HG02571 (cell line): Measurements from ENCODE around the gene SPACA7.
"Not testable (repeated sequence)": the region's sequence is repeated elsewhere in the genome, so short reads cannot be mapped to it uniquely, and the experiment has no call there.

Experiments used
- ATAC-seq: cut with Tn5 transposase; IDR thresholded peaks from one replicate; pipeline ENCODE4 v1.9.1; 2021; ENCODE audit warnings: mild to moderate bottlenecking, moderate library complexity; ENCODE audit not compliant: unreplicated experiment

The SPACA7 gene

DNA sequence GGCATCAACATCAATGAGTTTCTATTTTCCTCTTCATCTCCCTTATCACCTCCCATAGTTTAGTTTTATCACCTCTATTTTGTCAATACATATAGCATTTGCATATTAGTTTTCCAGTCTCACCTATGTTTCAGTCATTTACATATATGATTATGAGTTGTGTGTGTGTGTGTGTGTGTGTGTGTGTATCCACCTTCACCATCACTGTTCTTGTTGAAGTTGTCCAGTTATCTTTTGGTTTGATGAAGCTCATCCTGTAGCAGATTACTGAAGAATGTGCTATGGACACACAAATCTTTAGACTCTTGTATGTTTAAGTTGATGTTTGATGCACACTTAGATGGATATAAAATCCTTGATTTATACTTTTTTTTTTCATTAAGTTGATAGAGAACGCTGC lies 40.5 kb downstream of the SPACA7 start:
- ATAC-seq: no peak

DNA sequence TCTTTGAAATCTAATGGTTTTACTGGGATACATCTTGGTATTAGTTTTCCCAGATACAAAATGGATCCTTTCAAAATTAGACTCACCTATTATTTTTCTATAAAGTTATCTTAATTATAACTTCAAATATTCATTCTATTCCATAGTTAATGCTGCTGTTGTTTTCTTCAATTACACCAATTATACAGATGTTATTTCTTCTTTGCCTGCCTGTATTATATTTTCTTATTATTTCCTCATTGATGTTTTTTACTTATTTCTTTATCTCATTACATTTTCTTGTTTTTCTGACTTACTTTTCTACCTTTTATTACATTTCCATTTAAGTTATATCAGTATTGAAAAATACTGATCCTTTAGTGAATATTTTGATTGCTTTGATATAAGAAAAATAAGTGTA lies 40.9 kb downstream of the SPACA7 start:
- ATAC-seq: no peak

DNA sequence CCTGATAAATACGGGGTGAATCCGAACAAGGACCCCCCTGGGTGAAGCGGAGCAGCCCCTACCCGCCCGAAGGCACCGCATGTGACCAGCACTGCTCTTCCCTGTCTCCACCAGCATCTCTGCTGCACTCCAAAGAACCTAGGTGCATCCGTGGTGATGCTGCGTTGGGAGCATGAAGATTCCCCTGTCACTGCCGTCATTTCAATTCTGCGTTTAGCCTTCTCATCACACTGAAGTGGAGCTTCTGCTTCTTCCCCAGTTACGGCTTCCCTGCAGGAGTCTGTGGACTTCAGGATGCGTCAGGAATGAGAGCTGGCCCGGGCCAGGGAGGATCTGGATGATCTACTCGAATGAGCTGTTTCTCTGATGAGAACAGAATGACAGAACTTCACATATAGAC lies 47.9 kb downstream of the SPACA7 start:
- no peak for ATAC-seq

DNA sequence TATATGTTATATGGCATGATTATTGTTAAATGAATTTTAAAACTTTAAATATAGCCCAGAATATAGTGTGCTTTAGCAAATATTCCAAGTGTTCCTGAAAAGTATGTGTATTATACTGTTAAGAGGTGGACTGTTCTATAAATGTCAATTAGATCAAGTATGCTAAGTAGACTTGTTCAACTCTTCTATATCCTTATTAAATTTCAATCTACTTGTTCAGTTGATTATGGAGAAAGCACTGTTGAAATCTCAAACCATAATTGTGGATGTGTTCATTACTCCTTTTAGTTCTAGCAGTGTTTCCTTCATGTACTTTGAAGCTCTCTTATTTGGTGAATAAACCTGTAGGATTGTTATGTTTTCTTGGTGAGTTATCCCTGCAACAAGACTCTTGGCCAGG lies 52.5 kb downstream of the SPACA7 start:
- ATAC-seq: no peak

DNA sequence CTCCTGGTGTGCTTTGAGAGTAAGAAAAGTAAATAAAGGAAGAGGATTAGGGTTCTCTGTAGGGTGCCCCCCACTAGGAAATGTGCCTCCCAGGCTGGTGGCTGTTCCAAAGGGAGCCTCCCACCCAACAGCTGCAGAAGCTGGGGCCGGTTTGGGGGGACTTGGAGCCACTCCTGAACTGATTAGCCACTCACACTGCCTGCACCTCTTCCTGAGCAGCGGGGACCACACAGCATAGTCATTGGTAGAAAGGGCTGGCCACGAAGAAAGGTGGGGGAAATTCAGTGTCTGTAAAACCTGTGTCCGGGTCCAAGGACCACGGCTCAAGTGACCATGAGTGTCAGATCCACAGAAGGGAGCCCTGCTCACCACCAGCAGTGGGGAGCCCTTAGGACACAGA lies 55.6 kb downstream of the SPACA7 start:
- no peak for ATAC-seq

DNA sequence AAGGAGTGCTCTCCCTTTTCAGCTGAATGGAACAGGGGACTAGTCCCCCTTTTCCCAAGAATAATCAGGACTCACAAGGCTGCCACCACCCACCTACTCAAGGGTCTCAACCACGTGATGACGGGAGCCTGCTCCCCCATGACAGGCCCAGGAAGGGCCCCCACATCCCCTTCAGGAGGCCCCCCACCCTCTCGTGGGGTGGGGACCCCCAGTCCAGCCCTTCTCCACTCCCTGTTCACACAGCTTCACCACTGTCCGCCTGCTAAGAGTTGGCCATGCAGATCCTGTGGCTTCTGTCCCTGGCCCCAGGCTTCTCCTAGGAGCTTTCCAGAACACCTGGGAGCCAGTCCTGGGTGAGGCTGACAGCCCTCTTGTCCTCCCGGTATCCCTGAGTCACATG lies 56.6 kb downstream of the SPACA7 start:
- not testable (repeated sequence) for ATAC-seq

DNA sequence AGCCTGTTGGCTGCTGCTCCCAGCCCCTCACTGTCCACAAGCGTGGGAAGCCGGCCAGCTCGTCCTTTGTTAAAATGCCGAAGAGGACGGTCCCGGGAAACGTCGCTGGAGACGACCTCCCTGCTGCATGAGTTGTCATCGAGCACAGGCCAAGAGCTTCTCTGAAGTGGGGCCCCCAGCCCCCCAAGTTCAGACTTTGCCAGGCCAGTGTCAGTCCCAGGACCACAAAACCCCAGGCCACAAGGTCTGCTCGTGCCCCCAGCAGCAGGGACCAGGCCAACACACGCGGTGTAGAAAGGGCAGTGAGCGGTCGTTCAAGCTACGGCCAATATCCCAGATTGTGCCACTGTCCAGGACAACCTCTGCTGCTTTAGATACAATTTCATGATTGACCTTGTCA lies 57.4 kb downstream of the SPACA7 start:
- ATAC-seq: not testable (repeated sequence)

DNA sequence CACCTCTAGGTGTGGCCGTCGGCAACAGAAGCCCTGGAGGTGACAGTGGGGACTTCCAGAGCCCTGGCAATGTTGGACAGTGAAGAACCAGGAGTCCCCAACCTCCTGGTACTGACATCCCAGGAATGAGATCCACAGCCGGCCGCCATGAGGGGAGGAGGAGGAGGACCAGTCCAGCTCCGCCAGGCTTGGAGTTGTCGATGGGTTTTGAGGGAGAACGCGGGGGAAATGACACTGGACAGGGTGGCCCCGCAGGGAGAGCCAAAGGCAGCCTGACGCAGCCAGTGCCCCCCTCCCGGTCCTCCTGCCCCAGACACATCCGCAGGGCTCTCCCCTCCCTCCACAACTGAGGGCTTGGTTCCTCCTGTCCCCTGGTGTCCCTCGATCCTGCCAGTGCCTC lies 57.9 kb downstream of the SPACA7 start:
- no peak for ATAC-seq

DNA sequence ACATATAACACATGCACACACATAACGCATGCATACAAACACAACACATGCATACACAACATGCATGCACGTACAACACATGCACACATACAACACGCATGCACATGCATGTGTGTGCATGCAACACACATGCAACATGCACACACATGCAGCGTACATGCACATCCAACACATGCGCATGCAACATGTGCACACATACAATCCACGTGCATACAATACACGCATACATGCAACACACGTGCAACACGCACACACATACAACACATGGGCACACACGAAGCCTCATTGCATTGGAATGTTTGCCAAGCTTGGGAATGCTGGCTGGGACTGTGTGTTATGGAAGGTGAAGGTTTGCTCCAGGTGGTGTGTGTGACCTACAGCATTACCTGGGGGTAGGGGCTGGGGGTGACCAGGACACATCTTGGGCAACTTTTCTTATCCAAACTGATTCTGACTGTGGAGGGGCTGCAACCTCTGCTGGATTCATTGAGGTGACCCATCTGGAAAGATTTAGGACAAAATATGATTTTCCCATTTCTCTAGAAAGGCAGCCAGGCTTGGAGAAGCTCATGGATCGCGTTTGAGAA lies 58.9 kb downstream of the SPACA7 start:
- no peak for ATAC-seq

DNA sequence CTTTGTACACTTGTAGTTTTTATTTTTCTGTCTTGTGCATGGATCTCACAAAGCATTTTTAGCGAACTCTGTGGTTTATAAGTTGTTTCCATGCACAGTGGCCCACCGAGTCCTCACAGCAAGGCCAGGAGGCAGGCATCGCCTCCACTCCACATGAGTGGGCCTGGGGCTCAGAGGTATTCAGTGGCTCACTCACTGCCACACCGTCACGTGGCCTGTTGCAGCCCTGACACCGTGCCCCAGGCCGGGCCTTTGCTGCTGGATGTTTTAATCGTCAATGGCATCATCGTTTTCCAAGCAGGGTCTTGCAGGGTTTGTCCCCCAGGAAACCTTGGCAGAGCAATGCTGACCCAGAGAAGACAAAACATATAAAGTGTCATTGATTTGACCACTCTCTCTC lies 59.8 kb downstream of the SPACA7 start:
- ATAC-seq: no peak

DNA sequence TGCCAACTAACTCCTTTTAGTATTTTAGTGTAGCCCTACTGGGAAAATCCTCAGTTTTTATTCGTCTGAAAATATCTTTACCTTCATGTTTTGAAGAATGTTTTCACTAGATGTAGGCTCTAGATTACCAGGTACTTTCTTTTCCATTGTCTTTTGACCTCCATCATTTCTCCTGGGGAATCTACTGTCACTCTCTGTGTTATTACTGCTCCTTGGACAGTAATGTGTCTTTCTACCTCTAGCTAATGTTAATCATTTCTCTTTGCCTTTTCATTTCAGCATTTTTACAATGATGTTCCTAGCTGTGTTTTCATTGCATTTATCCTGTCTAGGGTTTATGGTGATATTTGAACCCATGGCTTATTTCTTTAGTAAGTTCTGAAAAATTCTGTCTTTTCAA lies 61.9 kb downstream of the SPACA7 start:
- no peak for ATAC-seq

DNA sequence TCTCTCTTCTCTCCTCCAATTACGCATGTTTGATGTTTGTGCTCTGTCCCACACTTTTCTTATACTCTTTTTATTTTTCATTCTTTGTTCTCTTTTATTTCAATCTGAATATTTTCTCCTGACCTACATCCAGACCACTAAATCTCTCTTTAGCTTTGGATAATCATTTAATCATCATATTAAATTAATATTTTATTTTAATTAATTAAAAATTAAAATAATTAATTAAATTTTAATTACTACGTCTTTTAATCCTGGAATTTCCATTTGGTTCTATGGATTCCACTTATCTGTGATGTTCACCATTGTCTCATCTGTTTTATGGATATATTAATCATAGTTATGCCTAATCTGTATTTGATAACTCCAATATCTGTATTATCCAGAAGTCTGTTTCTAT lies 62.4 kb downstream of the SPACA7 start:
- no peak for ATAC-seq

DNA sequence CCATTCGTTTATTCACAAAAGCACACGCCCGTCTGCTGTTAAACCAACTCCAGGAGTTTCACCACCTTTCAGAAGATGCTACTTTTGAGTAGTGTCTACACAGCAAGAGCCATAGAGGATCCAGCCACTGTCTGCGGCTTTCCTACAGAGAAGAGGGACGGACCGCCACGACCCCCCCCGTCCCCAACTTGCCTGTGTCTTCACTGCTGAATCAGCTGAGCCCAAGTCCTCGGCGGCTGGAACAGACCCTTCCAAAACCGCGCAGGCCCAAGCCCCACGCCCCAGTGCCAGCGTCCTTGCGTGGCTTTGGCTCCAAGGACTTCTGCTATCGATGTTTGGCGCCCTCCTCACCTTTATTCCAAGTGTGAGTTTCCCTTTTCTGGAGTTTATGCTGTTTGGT lies 65.1 kb downstream of the SPACA7 start:
- ATAC-seq: no peak

DNA sequence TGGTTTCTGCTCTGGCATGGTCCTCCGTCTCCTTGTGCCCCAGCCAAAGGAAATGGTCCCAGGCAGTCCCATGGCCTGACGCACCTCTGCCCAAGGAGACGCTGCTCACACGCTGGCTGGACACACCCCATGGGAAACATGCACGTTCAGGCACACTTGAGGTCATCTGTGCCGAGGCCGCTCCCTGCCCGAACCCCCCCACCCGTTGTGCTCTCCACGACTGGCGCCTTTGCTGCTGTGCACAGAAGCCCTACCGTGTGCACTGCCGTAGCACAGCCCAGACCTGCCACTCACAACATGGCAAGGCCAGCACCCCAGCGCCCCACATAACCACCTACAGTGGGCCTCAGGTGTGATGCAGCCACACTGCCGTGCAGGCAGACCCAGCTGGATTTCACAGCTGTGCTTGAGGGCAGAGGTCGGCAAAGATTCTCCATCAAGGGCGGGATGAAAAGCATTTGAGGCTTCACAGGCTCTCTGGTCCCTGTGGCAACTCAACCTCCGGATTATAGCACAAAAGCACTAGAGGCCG lies 65.7 kb downstream of the SPACA7 start:
- ATAC-seq: no peak

DNA sequence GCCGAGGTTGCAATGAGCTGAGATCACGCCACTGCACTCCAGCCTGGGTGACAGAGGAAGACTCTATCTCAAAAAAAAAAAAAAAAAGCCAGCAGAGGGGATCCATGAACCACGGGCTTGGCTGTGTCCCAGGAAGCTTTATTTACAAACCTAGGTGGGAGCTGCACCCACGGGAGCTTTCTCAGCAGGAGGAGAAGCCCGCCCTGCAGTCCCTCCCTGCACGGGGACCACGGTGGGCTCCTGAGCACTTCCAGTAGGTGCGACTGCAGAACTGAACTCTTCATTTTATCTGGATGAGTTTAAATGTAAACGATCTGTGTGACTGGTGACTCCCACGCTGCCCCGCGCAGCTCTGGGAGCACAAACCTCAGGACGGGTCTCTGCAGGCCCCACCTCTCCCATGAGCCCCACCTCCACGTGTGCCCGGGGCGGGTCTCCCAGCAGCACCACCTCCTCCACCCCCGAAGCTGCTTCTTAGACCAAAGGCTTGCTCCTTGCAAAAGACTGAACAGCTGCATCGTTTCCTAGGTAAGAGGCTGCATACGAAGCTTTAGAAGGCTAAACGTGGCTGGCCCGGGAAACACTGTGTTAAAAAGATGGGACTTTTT lies 66.4 kb downstream of the SPACA7 start:
- no peak for ATAC-seq

DNA sequence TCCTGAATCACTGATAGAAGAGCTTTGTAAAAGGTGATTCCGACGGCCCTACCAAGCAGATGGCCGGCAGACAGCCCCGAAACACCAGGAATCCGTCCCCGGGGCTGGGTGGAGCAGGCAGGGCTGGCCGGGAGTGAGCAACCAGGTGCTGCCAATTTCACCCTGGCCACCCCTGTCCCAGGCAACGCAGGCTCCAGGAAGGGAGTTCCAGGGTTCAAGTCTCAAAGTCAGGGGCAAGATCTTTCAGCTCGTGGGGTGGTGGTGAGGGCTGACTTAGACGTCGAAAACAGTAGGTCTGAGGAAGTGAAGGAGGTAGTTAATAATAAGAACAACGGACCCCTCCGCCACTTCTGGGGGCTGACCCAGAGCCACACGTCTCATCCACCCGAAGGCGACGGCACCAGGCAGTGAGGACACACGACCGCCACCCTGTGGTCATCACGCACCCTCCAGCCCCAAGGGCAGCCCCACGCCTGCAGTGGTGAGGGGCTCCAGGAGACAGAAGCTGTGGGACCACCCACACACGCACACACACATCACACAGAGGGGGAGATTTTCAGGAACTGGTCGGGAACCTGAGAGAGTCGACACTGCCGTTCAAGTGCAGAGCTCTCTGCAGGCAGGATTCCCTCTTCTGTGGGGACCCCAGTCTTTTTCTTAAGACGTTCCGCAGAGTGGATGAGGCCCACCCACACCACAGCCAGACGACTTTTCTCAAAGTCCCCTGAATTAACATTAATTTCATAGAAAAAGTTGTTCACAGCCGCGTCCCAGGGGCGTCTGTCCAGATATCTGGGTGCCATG lies 67.2 kb downstream of the SPACA7 start:
- no peak for ATAC-seq

DNA sequence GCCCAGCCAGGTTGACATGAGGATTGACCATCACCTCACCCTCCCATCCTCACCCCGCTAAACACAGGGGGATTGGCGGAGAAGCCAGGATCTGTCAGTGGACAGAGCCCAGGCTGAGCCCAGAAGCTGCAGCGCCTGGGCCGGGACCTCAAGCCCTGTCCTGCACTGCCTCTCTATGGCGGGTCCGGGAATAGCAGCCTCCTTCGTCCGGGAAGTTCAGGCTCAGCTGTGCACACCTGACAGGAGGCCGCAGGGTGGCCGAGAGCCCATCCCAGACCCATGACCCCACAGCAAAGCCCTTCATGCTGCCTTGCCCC lies 67.8 kb downstream of the SPACA7 start:
- ATAC-seq: no peak

DNA sequence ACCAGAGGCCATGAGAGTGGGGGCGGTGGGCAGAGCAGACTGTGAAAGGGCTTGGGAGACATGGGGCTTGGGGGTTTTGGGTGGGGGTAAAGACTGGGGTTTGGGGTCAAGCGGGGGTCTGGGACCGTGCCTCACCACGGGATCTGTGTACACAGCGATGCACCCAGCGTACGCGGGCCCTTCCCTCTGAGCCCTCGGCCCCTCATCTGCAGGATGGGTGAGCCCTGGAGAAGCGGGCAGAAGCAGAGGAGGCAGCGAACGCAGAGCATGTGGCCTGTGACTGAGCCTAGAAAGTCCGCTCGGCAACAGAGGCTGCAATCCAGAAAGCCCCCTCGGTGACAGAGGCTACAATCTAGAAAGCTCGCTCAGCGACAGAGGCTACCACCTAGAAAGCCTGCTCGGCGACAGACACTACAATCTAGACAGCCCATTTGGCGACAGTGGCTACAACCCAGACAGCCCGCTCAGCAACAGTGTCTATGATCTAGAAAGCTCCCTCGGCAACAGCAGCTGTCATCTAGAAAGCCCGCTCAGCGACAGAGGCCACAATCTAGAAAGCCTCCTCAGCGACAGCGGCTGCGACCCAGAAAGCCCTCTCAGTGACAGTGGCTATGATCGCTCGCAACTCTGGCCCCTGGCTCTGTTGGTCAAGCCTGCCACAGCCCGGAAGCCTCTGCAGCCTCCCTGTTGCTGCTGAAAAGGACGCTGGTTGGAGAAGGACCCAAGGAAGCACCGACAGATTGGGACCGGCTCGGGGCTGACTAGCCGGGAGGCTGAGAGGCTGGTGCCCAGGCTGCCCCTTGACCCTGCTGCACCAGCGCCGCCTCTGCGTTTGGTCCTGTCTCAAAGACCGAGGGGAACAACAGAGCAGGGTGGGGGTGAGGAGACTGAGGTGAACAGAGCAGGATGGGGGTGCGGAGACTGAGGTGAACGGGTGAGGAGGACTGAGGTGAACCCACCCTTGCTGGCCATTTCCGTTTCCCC lies 68.6 kb downstream of the SPACA7 start:
- ATAC-seq: no peak

DNA sequence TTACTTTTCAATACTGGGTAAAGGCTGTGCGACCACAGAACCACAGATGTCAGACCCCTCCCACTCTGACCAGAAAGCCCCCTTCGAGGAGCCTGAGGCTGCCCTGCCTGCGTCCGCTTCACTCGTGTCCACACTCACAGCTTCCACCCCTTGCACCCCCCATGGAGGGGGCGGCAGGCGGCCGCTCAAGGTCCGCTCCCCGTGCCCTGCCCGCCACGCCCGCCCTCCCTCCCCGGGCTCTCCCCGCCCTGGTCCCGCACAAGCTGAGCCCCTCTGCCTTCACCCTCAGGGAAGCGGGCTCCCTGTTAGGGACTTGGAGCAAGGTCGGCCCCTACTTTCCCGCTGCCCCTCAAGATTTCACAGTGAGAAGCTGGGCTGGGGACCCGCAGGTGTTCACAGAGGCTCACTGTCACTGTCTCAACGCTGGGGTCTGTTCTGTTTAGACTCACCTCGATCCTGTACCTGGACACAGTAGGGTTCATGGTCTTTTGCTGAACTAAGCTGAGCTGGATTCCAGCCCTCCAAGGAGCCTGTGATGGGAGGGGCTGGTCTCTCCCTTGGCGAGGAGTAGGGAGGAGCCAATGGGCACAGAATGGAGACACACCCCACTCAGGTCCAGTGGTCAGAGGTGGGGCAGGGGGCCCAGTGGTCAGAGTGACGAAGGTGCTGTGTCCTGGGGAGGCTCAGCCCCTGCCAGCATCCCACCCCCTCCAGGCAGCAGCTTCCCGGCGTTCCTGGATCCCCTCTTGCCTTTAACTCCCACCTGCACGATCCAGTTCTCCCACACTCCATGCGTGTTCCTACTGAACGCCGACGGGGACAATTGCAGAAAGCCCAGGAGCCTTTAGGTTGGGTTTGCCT lies 69.5 kb downstream of the SPACA7 start:
- ATAC-seq: no peak

DNA sequence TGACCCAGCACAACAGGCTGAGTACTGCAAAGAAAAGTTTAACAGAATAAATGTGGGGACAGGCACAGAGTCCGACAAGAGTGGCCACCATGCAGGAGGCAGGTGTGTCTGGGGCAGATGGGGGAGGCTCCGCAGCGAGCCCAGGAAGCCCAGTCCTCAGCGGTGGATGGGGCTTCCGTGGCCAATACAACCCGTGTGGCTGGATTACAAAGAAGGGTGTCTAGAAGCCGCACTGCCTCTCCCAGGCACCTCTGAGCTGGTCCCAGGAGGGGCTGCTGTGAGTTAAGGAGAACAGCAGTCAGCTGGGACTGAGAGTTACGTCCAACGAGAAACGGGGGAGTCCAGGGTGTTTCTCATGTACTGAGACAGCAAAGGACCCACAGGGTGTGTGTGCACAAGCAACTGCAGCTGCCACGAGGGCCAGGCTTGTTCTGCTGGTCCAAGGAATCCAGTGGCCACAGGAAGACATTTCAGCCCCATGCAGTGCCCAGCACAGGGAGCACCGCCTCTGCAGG lies 70.2 kb downstream of the SPACA7 start:
- ATAC-seq: no peak
